ENCODE results near the gene NEAT1. TPM values are rescaled to one million over a fixed set of nuclear protein-coding genes. Genes with fewer than 3 reads are reported as not detected.

Gene NEAT1
- total RNA-seq, 6 experiments from 2014 or later, result 202 to 1,225 (median 767) TPM

- Histone ChIP-seq H3K27ac (no peak overlapping the region), H3K27me3 (no peaks in the 10 kb centered on the region), H3K4me3 (no peak overlapping the region), H3K9me3 (no peaks in the 10 kb centered on the region), H3K4me1 (peaks cover 0 to 12% (median 0%) of the 10 kb centered on the region in 4 donors), H3K36me3 (peaks cover 0 to 9% (median 3%) of the 10 kb centered on the region in 4 donors)
- no peak for ATAC-seq
- WGBS (ENCODE audit: insufficient coverage, low coverage, low lambda C conversion rate, missing lambda C conversion rate), result no CpG with 5 or more reads among the region's 10 CpGs
- intact Hi-C loops (cut with DNase I), result no loop called here
- TF ChIP-seq POLR2A (IDR thresholded peaks at IDR 0.05), result no peak
- TF ChIP-seq CTCF (IDR thresholded peaks at IDR 0.05), result no peak
- DNase-seq, result no peak
These were observed 22.8 kb upstream of the NEAT1 start for GRCh38 chr11:65399845-65400244.

DNA sequence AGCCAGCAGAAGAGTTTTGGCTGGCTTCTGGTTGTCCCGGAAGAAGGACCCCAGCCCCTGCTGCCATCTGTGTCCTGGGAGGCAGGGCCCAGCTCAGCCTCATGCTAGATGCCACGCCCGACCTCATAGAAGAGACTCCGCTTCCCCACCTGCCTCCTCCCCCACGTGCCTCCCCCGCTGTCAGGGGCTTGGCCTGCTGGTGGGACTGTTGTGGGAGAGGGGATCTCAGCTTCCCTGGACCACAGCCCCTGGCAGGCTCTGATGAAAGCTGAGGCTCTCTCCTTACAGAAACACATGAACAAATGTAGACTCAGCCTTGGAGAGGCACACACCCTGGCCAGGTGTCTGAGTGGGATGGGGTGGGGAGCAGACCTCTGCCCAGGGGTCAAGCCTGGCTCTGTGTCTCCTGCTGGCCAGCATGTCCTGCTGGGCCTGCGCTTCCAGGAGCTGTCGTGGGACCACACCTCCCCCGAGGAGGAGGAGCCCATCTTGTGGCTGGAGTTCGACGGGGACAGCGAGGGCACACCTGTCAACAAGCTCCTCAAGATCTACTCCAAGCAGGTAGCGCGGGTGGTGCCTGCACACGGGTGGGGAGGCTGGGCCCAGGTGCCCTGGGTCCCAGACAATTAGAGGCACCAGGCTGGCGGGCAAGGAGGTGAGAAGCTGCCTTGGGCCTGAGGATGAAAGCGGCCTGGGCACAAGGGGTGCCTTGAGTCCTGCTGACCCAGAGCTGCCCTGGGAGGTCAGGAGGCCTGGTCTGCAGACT is 22.1 kb upstream of the NEAT1 start:
- Histone ChIP-seq H3K9me3 (no peaks in the 10 kb centered on the region), H3K27me3 (no peaks in the 10 kb centered on the region), H3K4me1 (peaks cover 0 to 12% (median 0%) of the 10 kb centered on the region in 4 donors), H3K27ac (no peak overlapping the region), H3K36me3 (peaks cover 0 to 16% (median 2%) of the 10 kb centered on the region in 4 donors), H3K4me3 (no peak overlapping the region)
- no peak for DNase-seq
- no CpG with 5 or more reads among the region's 17 CpGs for WGBS (ENCODE audit: insufficient coverage, low coverage, low lambda C conversion rate, missing lambda C conversion rate)
- intact Hi-C loops (cut with DNase I), result no loop called here
- TF ChIP-seq POLR2A (IDR thresholded peaks at IDR 0.05), result no peak
- no peak for TF ChIP-seq CTCF (IDR thresholded peaks at IDR 0.05)
- no peak for ATAC-seq

DNA sequence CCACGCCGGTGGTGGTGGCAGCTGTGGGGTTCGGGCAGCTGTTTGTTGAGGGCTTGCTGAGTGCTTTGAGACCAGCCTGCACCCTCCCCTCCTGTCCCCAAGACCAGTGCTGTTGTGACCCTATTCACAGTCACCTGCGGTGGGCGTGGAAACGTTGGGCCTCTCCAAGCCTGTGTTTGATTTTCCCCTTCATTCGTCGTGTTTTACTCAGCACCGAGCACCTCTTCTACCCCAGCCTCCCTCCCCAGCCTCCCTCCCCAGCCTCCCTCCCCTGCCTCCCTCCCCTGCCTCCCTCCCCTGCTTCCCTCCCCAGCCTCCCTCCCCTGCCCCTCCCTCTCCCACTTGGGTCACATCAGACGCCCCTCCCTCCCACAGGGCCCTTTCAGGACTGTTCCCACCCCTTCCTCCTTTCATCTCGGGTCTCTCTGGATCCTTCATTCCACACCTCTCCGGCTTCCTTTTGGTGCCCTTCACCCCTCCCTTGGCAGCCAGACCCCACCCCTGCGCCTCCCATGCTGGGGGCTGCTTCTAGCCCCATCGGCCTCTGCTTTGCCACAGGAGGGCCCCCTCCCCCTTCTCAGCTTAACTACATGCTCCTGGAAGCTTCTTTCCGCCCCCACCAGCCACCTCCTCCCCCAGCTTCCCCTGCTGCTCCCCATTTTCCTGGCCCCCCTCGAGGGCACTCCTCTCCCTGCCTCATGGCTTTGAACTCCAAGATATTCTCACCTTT is 21.4 kb upstream of the NEAT1 start:
- Histone ChIP-seq H3K9me3 (no peaks in the 10 kb centered on the region), H3K36me3 (peaks cover 0 to 19% (median 3%) of the 10 kb centered on the region in 4 donors), H3K27me3 (no peaks in the 10 kb centered on the region), H3K27ac (no peak overlapping the region), H3K4me1 (peaks cover 0 to 12% (median 0%) of the 10 kb centered on the region in 4 donors), H3K4me3 (no peak overlapping the region)
- DNase-seq (peak in 1 of 3 donors; percentile 37), ATAC-seq (no peak)
- TF ChIP-seq POLR2A (IDR thresholded peaks at IDR 0.05), result no peak
- no peak for TF ChIP-seq CTCF (IDR thresholded peaks at IDR 0.05)
- intact Hi-C loops (cut with DNase I), result no loop called here
- 82% methylated on average over 11 of the region's 16 CpGs for WGBS (ENCODE audit: insufficient coverage, low coverage, low lambda C conversion rate, missing lambda C conversion rate)

GRCh38 chr11:65401803-65402248 is 20.8 kb upstream of the NEAT1 start:
- Histone ChIP-seq H3K27me3 (no peaks in the 10 kb centered on the region), H3K4me3 (no peak overlapping the region), H3K9me3 (no peaks in the 10 kb centered on the region), H3K36me3 (peaks cover 0 to 19% (median 6%) of the 10 kb centered on the region in 4 donors), H3K4me1 (peaks cover 0 to 12% (median 0%) of the 10 kb centered on the region in 4 donors), H3K27ac (no peak overlapping the region)
- TF ChIP-seq POLR2A (IDR thresholded peaks at IDR 0.05) (no peak), CTCF (IDR thresholded peaks at IDR 0.05) (no peak)
- ATAC-seq, result peak in 1 of 4 donors; percentile 6
- intact Hi-C loops (cut with DNase I), result no loop called here
- DNase-seq, result no peak
- WGBS (ENCODE audit: insufficient coverage, low coverage, low lambda C conversion rate, missing lambda C conversion rate), result 59% methylated on average over 7 of the region's 10 CpGs
